BE2C (cell line): ENCODE data around the gene GPD2.
"Not testable (repeated sequence)": the region's sequence is repeated elsewhere in the genome, so short reads cannot be mapped to it uniquely, and the experiment has no call there.

ENCODE experiments used
- DNase-seq: peaks from one replicate; pipeline ENCODE4 v3.0.0-alpha.2; 2020
- H3K27me3 ChIP-seq: fragments of 250-450 bp; sonication (Bioruptor Pico); 2 replicates; pipeline ENCODE4 v1.5.1; 2020; ENCODE audit warnings: mild to moderate bottlenecking
- H3K36me3 ChIP-seq: fragments of 250-450 bp; sonication (Bioruptor Pico); 2 replicates; pipeline ENCODE4 v1.5.1; 2020; ENCODE audit warnings: mild to moderate bottlenecking
- H3K4me1 ChIP-seq: fragments of 250-450 bp; sonication (Bioruptor Pico); 2 replicates; pipeline ENCODE4 v1.5.1; 2020
- H3K4me3 ChIP-seq: 2 replicates; pipeline ENCODE4 v1.5.1; 2011; ENCODE audit warnings: low read depth, low read length
- H3K9me3 ChIP-seq: fragments of 250-450 bp; sonication (Bioruptor Pico); 2 replicates; pipeline ENCODE4 v1.5.1; 2020
- CTCF ChIP-seq: IDR thresholded peaks from 2 replicates; pipeline ENCODE4 v1.5.1; 2012; ENCODE audit warnings: mild to moderate bottlenecking, low read depth, low read length

Gene GPD2

GRCh38 chr2:156518138-156518537, 82.0 kb downstream of the GPD2 start:
- Histone ChIP-seq H3K9me3 (no peaks in the 10 kb centered on the region), H3K4me1 (no peaks in the 10 kb centered on the region), H3K36me3 (no peaks in the 10 kb centered on the region), H3K27me3 (no peaks in the 10 kb centered on the region), H3K4me3 (no peak overlapping the region)
- TF ChIP-seq CTCF: no peak
- no peak for DNase-seq

GRCh38 chr2:156522864-156523440, 86.8 kb downstream of the GPD2 start:
- H3K4me3 ChIP-seq: no peak overlapping the region
- no peak for TF ChIP-seq CTCF
- H3K9me3 ChIP-seq: no peaks in the 10 kb centered on the region
- no peak for DNase-seq
- no peaks in the 10 kb centered on the region for H3K36me3 ChIP-seq
- no peaks in the 10 kb centered on the region for H3K4me1 ChIP-seq
- H3K27me3 ChIP-seq: no peaks in the 10 kb centered on the region

- no peaks in the 10 kb centered on the region for H3K4me1 ChIP-seq
- H3K36me3 ChIP-seq: no peaks in the 10 kb centered on the region
- no peak overlapping the region for H3K4me3 ChIP-seq
- DNase-seq: no peak
- H3K9me3 ChIP-seq: no peaks in the 10 kb centered on the region
- no peak for TF ChIP-seq CTCF
- H3K27me3 ChIP-seq: no peaks in the 10 kb centered on the region
Observed at GRCh38 chr2:156526950-156527636, 90.9 kb downstream of the GPD2 start.

- not testable (repeated sequence) for DNase-seq, H3K27me3 ChIP-seq, H3K9me3 ChIP-seq, H3K36me3 ChIP-seq, H3K4me3 ChIP-seq, H3K4me1 ChIP-seq
Observed at GRCh38 chr2:156528583-156528982, 92.4 kb downstream of the GPD2 start.

GRCh38 chr2:156532989-156533388, 96.8 kb downstream of the GPD2 start:
- Histone ChIP-seq H3K4me3 (no peak overlapping the region), H3K9me3 (no peaks in the 10 kb centered on the region), H3K36me3 (no peaks in the 10 kb centered on the region), H3K27me3 (no peaks in the 10 kb centered on the region), H3K4me1 (no peaks in the 10 kb centered on the region)
- no peak for DNase-seq
- TF ChIP-seq CTCF: no peak

- no peaks in the 10 kb centered on the region for H3K27me3 ChIP-seq
- no peaks in the 10 kb centered on the region for H3K9me3 ChIP-seq
- no peak for TF ChIP-seq CTCF
- H3K4me3 ChIP-seq: no peak overlapping the region
- H3K36me3 ChIP-seq: no peaks in the 10 kb centered on the region
- H3K4me1 ChIP-seq: no peaks in the 10 kb centered on the region
- no peak for DNase-seq
Observed at GRCh38 chr2:156536534-156536933, 100.4 kb downstream of the GPD2 start.

GRCh38 chr2:156537141-156537540, 101.0 kb downstream of the GPD2 start:
- no peak for DNase-seq
- Histone ChIP-seq H3K27me3 (no peaks in the 10 kb centered on the region), H3K36me3 (no peaks in the 10 kb centered on the region), H3K9me3 (no peaks in the 10 kb centered on the region), H3K4me1 (no peaks in the 10 kb centered on the region), H3K4me3 (no peak overlapping the region)
- TF ChIP-seq CTCF: no peak
